ENCODE data around the gene HIVEP3.

Gene HIVEP3

DNA sequence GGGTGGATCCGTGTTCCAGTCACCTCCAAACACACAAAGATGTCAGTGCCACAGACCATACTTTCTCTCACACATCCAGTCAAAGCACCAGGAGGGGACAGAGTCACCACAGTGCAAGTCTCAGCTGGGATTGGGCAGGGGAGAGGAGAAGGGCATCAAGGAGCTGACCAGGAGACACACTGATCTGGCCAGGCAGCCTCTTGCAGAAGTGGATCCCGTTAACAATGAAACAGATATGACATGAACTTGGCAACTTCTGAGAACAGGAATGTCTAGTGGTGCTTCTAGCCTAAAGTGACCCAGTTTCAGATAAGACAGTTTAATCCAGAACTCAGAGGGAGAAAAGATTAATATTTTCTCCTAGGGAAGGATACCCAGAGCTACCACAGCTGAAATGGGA lies 71.0 kb downstream of the HIVEP3 start:
- TF ChIP-seq TAF1 (IDR thresholded peaks at IDR 0.05; ENCODE audit: borderline replicate concordance, insufficient read depth, low read length), result no peak

DNA sequence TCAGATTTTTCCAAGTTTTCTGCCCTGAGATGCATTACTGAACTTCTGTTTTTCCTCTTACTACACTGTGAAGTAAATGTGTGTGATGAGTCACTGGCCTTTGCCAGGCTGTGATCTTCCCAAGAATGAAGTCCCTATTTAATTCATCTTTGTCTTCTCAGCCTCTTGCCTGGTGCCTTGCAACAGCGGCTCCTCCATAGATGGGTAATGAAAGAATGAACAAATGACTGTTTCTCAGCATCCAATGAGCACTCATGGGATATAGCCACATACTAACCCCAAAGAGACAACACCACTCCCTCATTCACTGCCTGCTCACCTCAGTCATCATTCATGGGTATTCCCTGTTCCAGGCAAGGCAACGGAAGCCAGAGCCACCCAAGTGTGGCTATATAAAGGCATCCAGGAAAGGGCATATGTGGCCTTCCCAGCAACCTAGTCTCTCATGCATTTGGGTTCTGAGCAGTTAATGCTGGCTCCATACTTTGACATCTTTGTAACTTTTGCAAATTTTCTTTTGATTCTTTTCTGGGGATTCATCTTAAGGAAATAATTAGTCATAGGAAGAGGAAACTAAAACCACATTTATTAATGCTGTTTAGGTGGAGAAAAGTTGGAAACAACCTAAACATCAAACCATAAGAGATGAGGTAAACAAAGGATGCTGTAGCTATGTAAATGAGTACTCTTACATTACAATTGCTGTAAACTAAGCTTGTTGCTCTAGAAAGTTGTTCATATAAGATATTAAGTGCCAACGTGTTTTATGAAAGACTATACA lies 71.9 kb downstream of the HIVEP3 start:
- TF ChIP-seq FOXP2 (optimal IDR thresholded peaks at IDR 0.05; ENCODE audit: borderline replicate concordance, extremely low read depth, extremely low read length, insufficient read depth), result no peak
- TF ChIP-seq, protein P1, sequence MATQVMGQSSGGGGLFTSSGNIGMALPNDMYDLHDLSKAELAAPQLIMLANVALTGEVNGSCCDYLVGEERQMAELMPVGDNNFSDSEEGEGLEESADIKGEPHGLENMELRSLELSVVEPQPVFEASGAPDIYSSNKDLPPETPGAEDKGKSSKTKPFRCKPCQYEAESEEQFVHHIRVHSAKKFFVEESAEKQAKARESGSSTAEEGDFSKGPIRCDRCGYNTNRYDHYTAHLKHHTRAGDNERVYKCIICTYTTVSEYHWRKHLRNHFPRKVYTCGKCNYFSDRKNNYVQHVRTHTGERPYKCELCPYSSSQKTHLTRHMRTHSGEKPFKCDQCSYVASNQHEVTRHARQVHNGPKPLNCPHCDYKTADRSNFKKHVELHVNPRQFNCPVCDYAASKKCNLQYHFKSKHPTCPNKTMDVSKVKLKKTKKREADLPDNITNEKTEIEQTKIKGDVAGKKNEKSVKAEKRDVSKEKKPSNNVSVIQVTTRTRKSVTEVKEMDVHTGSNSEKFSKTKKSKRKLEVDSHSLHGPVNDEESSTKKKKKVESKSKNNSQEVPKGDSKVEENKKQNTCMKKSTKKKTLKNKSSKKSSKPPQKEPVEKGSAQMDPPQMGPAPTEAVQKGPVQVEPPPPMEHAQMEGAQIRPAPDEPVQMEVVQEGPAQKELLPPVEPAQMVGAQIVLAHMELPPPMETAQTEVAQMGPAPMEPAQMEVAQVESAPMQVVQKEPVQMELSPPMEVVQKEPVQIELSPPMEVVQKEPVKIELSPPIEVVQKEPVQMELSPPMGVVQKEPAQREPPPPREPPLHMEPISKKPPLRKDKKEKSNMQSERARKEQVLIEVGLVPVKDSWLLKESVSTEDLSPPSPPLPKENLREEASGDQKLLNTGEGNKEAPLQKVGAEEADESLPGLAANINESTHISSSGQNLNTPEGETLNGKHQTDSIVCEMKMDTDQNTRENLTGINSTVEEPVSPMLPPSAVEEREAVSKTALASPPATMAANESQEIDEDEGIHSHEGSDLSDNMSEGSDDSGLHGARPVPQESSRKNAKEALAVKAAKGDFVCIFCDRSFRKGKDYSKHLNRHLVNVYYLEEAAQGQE (IDR thresholded peaks at IDR 0.05; ENCODE audit: insufficient read depth in 1 of 2, low read depth in 2 of 2, low read length in 2 of 2), result no peak
- TF ChIP-seq SIN3A (IDR thresholded peaks at IDR 0.05; ENCODE audit: borderline replicate concordance, insufficient read depth, low read length), result no peak
- TF ChIP-seq POLR2AphosphoS5 (IDR thresholded peaks at IDR 0.05; ENCODE audit: low read depth, low read length), result no peak
- TF ChIP-seq TAF1 (IDR thresholded peaks at IDR 0.05; ENCODE audit: borderline replicate concordance, insufficient read depth, low read length), result no peak

DNA sequence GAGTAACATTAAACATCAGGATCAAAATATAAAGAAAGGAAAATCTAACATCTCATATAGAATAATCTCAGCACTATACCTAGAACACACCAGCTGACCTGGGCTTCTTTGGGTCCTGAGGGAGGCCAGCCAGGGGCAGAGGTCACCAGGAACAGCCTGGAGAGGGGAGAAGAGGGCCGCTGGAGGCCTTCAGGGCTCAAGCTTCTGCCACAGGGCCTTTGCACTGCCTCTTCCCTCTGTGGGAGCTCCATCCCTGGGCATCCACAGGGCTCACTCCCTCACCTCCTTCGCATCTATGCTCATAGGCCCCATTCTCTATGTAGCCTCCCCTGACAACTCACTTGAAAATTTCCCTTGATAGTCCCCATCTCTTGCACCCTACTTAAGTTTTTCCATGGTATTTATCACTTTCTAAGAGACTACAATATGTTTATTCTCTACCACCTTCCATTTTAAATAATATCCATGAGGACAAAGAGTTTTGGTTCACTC lies 73.9 kb downstream of the HIVEP3 start:
- TF ChIP-seq FOXP2 (optimal IDR thresholded peaks at IDR 0.05; ENCODE audit: borderline replicate concordance, extremely low read depth, extremely low read length, insufficient read depth), result no peak
- no peak for TF ChIP-seq TAF1 (IDR thresholded peaks at IDR 0.05; ENCODE audit: borderline replicate concordance, insufficient read depth, low read length)
- TF ChIP-seq SIN3A (IDR thresholded peaks at IDR 0.05; ENCODE audit: borderline replicate concordance, insufficient read depth, low read length), result no peak
- no peak for TF ChIP-seq POLR2AphosphoS5 (IDR thresholded peaks at IDR 0.05; ENCODE audit: low read depth, low read length)
- TF ChIP-seq, protein P1 (IDR thresholded peaks at IDR 0.05; ENCODE audit: insufficient read depth in 1 of 2, low read depth in 2 of 2, low read length in 2 of 2), result no peak

DNA sequence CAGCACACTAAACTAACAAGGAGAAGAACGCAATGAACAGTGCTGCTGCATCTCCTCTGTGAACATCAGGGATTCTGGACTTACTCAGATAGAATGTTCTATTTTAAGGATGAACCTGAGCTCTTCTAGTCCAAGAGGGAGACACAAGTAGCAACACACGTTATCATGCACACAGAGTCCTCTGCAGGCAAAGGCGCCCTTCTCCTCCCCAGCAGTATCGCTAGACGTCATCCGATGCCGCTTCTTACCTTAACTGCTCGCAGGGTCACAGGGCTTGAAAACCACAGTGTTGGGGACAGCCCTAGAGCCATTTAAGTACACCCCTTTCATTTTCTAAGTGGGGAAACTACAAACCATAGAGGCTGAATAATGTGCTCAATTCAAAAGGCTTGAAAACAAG lies 74.5 kb downstream of the HIVEP3 start:
- no peak for TF ChIP-seq FOXP2 (optimal IDR thresholded peaks at IDR 0.05; ENCODE audit: borderline replicate concordance, extremely low read depth, extremely low read length, insufficient read depth)
- TF ChIP-seq, protein P1 (IDR thresholded peaks at IDR 0.05; ENCODE audit: insufficient read depth in 1 of 2, low read depth in 2 of 2, low read length in 2 of 2), result no peak

DNA sequence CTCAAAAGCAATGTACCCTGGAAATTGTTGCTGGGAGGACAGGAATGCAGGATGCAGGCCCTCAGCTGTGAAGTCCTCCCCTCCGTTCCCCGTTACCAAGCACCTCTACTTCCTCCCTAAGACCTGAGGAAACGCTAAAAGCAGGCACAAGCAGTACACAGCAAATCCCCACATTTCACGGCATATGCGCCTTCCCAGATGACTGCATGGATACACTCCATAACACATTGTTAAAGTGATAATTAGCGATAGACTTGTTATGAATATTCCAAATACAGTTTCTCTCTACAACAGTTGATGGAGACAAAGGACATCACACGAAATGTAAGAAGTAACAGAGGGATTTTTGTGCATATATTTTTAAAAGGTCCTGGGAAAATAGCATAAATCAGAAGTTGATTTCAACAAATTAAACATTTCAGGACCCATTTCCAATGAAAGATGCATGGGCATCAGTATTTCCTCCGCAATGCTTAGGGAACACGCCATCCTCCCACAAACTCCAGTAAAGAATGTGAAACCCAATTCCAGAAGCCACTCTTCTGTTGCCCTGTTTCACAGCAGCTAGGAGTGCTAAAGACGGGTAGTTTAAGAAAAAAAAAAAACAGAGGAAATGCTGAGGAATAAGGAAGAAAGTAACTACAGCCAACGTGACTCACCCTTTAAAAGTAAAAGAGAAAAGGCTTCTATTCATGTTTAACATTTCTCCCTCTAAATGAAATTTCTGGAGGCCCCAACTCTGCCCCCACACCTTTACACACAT lies 75.5 kb downstream of the HIVEP3 start:
- TF ChIP-seq SIN3A (IDR thresholded peaks at IDR 0.05; ENCODE audit: borderline replicate concordance, insufficient read depth, low read length) (no peak), POLR2AphosphoS5 (IDR thresholded peaks at IDR 0.05; ENCODE audit: low read depth, low read length) (no peak), FOXP2 (optimal IDR thresholded peaks at IDR 0.05; ENCODE audit: borderline replicate concordance, extremely low read depth, extremely low read length, insufficient read depth) (no peak), TAF1 (IDR thresholded peaks at IDR 0.05; ENCODE audit: borderline replicate concordance, insufficient read depth, low read length) (no peak)
- TF ChIP-seq, protein P1 (IDR thresholded peaks at IDR 0.05; ENCODE audit: insufficient read depth in 1 of 2, low read depth in 2 of 2, low read length in 2 of 2), result no peak
